Activated naive CD4-positive, alpha-beta T cell treated with anti-CD3 and anti-CD28 coated beads for 36 hours (primary cell): ENCODE measurements around the gene OR5V1. TPM values are rescaled to one million over a fixed set of nuclear protein-coding genes. Genes with fewer than 3 reads are reported as not detected.
"Not testable (repeated sequence)": the region's sequence is repeated elsewhere in the genome, so short reads cannot be mapped to it uniquely, and the experiment has no call there.

Experiments
- CTCF ChIA-PET: fragments of 350-600 bp; sonication (Branson Sonifier 250); formaldehyde crosslinking; loops from one replicate; lab custom pipeline; 2021; ENCODE audit warnings: antibody characterized with exemption; lab: Charles Lee
- DNase-seq: peaks from one replicate; pipeline ENCODE4 v3.0.0-alpha.2; 2020
- H3K27ac Mint-ChIP-seq: one replicate; pipeline ENCODE4 v1.8.0; 2021; ENCODE audit warnings: mild to moderate bottlenecking, mixed read lengths
- H3K27me3 Mint-ChIP-seq: one replicate; pipeline ENCODE4 v1.8.0; 2021; ENCODE audit warnings: low read depth, mixed read lengths
- H3K36me3 Mint-ChIP-seq: one replicate; pipeline ENCODE4 v1.8.0; 2021; ENCODE audit warnings: low read depth, mixed read lengths
- H3K4me1 Mint-ChIP-seq: one replicate; pipeline ENCODE4 v1.8.0; 2021; ENCODE audit warnings: low read depth, mixed read lengths
- H3K4me3 Mint-ChIP-seq: one replicate; pipeline ENCODE4 v1.8.0; 2021; ENCODE audit warnings: mild to moderate bottlenecking, moderate library complexity, mixed read lengths
- H3K9me3 Mint-ChIP-seq: one replicate; pipeline ENCODE4 v1.8.0; 2021; ENCODE audit warnings: mixed read lengths
- intact Hi-C: fragments of 100-400 bp; cut with micrococcal nuclease; formaldehyde crosslinking; loops from one replicate; pipeline ENCODE4 v1.15.1; 2023
- total RNA-seq, 2 experiments: library from RNA; stranded (reverse); gene quantifications; one replicate each; pipeline ENCODE4 v1.2.3, GENCODE V29; 2021

Gene OR5V1
- total RNA-seq, 2 experiments from 2014 or later, result not detected

DNA sequence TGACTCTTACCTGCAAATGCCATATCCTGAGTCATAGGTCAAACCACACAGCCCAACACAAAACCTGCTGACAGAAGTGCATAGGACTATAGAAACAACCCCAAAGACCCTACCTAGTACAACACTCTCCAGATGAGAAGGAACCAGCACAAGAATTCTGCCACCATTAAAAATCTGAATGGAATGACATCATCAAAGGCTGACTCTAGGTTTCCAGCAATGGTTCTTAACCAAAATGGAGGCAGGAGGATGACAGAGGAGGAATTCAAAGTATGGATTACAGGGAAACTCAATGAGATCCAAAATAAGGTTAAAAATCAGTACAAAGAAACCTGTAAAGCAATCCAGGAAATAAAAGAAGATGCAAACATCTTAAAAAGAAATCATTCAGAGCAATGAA is 36.0 kb downstream of the OR5V1 start:
- H3K4me3 Mint-ChIP-seq, result no peak overlapping the region
- H3K9me3 Mint-ChIP-seq, result no peaks in the 10 kb centered on the region
- intact Hi-C loops, result no loop called here
- DNase-seq, result no peak
- H3K36me3 Mint-ChIP-seq, result no peaks in the 10 kb centered on the region
- no peak overlapping the region for H3K27ac Mint-ChIP-seq
- CTCF ChIA-PET, result no interaction called here
- H3K4me1 Mint-ChIP-seq, result no peaks in the 10 kb centered on the region
- H3K27me3 Mint-ChIP-seq, result peaks cover 47% of the 10 kb centered on the region

- intact Hi-C loops, result no loop called here
- H3K27ac Mint-ChIP-seq, result no peak overlapping the region
- H3K36me3 Mint-ChIP-seq, result no peaks in the 10 kb centered on the region
- peaks cover 30% of the 10 kb centered on the region for H3K27me3 Mint-ChIP-seq
- DNase-seq, result no peak
- no peaks in the 10 kb centered on the region for H3K9me3 Mint-ChIP-seq
- no peaks in the 10 kb centered on the region for H3K4me1 Mint-ChIP-seq
- no peak overlapping the region for H3K4me3 Mint-ChIP-seq
- CTCF ChIA-PET, result no interaction called here
Measured at GRCh38 chr6:29325777-29326176, 42.9 kb downstream of the OR5V1 start.

GRCh38 chr6:29323332-29323731 is 45.3 kb downstream of the OR5V1 start:
- CTCF ChIA-PET, H3K4me1 Mint-ChIP-seq, H3K4me3 Mint-ChIP-seq: not testable (repeated sequence)

GRCh38 chr6:29319931-29320330 is 48.7 kb downstream of the OR5V1 start:
- H3K36me3 Mint-ChIP-seq, result no peaks in the 10 kb centered on the region
- no peak overlapping the region for H3K4me3 Mint-ChIP-seq
- CTCF ChIA-PET, result interaction anchor here (0.8 kb wide), 1 partner anchor 10 kb away, joined by 4 read pairs; no protein-coding TSS in a partner anchor
- no peak for DNase-seq
- intact Hi-C loops, result no loop called here
- H3K27me3 Mint-ChIP-seq, result peaks cover 20% of the 10 kb centered on the region
- no peaks in the 10 kb centered on the region for H3K9me3 Mint-ChIP-seq
- no peaks in the 10 kb centered on the region for H3K4me1 Mint-ChIP-seq
- no peak overlapping the region for H3K27ac Mint-ChIP-seq

More at GRCh38 chr6:29323332-29323731, 45.3 kb downstream of the OR5V1 start:
- H3K36me3 Mint-ChIP-seq, H3K27ac Mint-ChIP-seq, H3K9me3 Mint-ChIP-seq, intact Hi-C loops, DNase-seq: not testable (repeated sequence)
- peaks cover 25% of the 10 kb centered on the region for H3K27me3 Mint-ChIP-seq

Other genes starting within 250 kb of the OR5V1 start
- gene OR2J2, start 198.0 kb downstream of the OR5V1 start, total RNA-seq, result not detected
- not detected for gene OR14J1, start 67.2 kb downstream of the OR5V1 start, total RNA-seq
- not detected for gene OR12D3, start 6.4 kb upstream of the OR5V1 start, total RNA-seq
- gene OR12D2, start 26.8 kb upstream of the OR5V1 start, total RNA-seq, result not detected
- not detected for gene OR12D1, start 46.1 kb upstream of the OR5V1 start, total RNA-seq
- gene OR10C1, start 70.4 kb upstream of the OR5V1 start, total RNA-seq, result not detected
- not detected for gene OR11A1, start 88.2 kb upstream of the OR5V1 start, total RNA-seq
- not detected for gene OR2H1, start 88.3 kb upstream of the OR5V1 start, total RNA-seq
- gene MAS1L, start 119.1 kb upstream of the OR5V1 start, total RNA-seq, result not detected
- gene UBD, start 190.9 kb upstream of the OR5V1 start, total RNA-seq, result under 1 TPM in 1 of 2 experiments, not detected in 1; 0.31 TPM
- not detected for gene OR2H2, start 216.3 kb upstream of the OR5V1 start, total RNA-seq